Stimulated activated CD8-positive, alpha-beta memory T cell treated with anti-CD3 and anti-CD28 coated beads, Interleukin-15, amount 100 ng/mL, for 4 hours (primary cell): ENCODE results near the gene CRKL.
"Not testable (repeated sequence)": the region's sequence is repeated elsewhere in the genome, so short reads cannot be mapped to it uniquely, and the experiment has no call there.

Experiments
- DNase-seq, 2 donors: peaks; one replicate each; pipeline ENCODE4 v3.0.0-alpha.2; 2020; ENCODE audit warnings: low read depth in 2 of 2

CRKL gene

DNA sequence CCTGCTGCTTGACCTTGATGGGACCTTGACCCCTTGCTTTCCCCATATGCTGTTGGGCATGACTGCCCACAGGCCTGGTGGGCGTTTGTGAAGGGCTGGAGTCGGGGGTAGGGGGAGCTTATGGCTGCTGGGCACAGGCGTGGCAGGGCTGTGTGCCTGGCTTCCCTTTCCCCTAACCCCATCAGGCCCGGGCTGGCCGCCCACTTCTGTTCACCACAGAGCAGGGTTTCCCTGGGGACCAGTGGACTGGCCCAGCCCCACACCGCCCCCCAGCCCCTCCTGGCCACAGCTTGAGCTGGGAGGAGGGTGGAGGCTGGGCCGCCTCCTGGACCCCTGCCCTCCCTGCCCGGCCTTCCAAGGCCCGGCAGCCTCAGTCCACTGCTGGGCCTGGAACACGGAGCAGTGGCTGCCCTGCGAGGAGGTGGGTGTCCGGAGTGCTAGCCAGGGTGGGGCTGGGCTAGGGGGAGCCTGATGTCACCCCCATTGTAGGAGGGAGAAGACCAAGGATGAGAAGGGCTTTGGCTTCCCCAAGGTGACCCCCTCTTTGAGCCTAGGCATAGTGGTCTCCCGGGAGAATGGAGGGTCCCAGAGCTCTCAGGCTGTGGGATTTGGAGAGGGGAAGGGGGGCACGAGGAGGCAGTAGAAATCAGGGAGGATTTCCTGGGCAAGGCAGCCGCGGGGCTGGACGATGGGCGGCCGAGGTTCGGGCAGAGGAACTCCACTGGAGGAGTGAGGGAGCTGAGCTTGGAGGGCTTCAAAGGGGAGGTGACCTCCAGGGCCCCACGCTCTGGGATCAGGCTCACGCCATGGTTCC lies 49.9 kb downstream of the CRKL start, which contains the start of gene AIFM3:
TSS of gene AIFM3 (plus strand) at position 373 of the 814 bp plus-strand sequence. CDS start 690 bp downstream, outside the sequence.
- no peak for DNase-seq

DNA sequence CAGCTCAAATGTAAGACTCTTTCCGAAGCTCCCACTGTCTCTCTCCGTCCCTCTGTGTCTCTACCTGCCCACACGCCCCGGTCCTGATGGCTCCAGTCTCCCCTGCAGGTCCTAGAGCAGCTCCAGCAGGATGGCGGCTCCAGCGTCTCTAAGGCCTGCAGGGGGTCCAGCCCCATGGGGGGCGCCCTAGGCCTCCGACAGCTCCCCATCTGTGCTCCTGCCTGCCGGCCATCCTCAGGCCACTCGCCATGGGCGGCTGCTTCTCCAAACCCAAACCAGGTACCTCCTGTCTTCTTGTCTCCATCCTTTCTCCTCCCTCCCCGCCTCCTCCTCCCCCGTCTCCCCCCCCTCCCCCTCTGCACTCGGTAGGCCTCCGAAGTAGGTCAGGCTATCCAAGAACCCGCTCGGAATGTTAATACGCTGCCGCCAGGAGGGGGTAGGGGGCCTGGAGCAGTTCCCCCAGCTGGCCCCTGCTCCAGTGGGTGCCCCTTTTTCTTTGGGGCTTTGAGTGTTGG lies 50.5 kb downstream of the CRKL start:
- no peak for DNase-seq

DNA sequence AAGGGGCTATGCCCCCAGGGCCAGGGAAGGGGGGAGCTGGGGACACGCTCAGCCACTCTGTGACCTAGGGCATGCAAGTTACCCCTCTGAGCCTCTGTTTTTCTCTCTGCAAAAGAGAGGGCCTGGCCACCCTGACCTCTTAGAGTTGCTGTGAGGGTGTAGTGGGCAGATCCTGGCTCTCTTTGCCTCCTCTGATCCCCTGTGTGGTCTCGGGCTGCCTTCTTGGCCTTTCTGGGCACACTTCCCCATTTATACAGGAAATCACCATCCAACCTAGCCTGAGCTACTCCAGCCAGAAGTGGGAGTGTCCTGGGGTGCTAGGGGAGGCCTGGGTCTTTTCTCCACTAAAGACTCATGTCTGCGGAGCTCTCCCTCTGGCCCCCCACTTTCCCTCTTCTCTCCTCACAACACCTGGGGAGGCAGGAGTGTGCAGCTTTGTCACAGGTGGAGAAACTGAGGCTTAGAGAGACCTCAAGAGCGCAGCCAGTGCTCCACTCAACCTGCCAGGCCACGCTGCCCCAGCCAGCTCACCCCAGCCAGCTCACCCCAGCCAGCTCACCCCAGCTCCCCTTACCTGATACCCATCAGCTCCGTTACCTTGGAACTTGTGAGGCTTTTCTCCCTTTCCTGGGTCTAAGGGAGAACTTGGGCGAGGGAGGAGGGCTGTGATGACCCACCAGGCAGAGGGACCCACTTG lies 51.2 kb downstream of the CRKL start:
- DNase-seq: no peak

DNA sequence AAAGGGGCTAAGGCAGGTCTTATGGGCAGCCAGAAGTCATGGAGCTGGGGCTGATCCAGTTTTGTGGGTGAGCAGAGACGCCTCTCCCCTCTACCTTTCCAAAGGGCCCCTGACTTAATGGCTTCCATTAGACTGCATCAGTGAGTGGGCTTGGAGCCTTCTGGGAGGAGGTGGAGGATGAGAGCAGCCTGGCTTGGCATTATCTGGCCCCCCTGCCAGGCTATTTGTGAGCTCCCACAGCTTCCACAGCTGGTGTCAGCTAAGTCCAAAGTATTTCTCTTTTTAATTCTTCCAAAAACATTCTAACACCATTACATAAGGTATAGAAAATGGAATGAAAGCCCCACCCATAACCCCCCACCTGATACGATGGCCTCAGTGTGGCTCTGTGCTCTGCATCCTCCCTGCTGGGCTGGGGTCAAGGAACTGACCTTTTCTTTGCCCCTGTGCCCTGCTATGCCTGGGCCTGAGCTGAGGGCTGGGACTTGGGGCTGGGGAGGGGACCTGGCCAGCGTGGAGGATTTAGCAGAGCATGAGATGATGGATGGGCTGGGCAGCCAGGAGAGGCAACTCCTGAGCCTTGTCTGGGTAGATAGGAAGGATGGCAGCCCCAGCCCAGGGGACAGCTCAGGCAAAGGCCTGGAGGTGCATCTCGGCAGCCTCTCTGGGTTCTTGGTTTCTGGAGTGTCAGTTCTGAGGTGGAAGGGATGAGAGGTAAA lies 53.9 kb downstream of the CRKL start:
- DNase-seq: no peak

DNA sequence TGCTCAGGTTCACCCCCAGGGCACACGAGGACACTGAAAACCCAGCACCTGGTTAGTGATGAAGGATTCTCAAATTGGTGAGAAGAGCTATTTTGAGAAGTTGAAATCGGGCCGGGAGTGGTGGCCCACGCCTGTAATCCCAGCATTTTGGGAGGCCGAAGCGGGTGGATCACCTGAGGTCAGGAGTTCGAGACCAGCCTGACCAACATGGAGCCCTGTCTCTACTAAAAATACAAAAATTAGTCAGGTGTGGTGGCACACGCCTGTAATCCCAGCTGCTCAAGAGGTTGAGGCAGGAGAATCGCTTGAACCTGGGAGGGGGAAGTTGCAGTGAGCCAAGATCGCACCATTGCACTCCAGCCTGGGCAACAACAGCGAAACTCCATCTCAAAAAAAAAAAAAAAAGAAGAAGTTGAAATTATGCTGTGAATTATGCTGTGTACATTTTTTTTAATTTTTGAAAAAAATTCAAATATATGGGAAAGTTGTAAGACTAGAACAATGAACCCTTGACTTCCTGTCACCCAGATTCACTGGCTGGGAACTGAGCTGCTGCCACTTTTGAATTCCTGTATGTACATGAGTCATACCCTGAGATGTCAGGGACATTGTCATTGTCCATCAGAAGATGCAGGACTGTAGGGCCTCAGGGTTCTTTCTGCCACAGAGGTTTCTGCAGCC lies 54.9 kb downstream of the CRKL start:
- not testable (repeated sequence) for DNase-seq

DNA sequence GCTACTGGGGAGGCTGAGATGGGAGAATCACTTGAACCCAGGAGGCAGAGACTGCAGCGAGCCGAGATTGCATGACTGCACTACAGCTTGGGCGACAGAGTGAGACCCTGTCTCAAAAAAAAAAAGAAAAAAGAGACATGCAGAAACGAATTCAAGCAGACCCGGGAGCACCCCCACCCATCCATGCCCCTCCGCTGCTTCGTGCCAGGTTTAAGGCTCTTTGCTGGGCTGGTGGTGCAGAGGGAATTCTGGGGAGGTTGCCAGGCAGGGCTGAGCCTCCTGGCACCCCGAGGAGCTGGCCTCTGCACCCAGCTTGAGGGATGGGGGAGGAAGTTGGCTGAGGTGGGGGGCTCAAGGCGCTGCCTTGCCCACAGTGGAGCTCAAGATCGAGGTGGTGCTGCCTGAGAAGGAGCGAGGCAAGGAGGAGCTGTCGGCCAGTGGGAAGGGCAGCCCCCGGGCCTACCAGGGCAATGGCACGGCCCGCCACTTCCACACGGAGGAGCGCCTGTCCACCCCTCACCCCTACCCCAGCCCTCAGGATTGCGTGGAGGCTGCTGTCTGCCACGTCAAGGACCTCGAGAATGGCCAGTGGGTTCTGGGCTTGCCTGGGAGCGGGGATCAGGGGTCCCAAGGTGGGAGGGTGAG lies 55.8 kb downstream of the CRKL start:
- no peak for DNase-seq

DNA sequence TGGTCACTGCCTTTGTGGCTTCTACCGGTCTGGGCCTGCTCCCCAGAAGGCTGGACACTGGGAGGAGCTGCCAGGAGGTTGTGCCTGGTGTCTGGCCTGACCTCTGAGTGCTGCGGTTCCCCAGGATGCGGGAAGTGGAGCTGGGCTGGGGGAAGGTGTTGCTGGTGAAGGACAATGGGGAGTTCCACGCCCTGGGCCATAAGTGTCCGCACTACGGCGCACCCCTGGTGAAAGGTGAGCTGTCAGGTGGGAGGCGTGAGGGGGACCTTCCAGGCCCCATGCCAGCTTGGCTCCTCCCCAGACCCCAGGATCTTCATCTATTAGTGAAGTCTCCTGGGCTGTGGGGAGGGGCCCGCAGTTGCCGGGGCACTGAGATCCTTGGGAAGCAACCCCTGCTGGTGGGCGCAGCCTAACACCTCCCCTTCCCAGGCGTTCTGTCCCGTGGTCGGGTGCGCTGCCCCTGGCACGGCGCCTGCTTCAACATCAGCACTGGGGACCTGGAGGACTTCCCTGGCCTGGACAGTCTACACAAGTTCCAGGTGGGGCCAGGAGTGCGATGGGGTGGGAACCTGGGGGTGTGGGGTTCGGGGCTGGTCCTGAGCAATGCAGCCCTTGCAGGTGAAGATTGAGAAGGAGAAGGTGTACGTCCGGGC lies 56.6 kb downstream of the CRKL start:
- no peak for DNase-seq

DNA sequence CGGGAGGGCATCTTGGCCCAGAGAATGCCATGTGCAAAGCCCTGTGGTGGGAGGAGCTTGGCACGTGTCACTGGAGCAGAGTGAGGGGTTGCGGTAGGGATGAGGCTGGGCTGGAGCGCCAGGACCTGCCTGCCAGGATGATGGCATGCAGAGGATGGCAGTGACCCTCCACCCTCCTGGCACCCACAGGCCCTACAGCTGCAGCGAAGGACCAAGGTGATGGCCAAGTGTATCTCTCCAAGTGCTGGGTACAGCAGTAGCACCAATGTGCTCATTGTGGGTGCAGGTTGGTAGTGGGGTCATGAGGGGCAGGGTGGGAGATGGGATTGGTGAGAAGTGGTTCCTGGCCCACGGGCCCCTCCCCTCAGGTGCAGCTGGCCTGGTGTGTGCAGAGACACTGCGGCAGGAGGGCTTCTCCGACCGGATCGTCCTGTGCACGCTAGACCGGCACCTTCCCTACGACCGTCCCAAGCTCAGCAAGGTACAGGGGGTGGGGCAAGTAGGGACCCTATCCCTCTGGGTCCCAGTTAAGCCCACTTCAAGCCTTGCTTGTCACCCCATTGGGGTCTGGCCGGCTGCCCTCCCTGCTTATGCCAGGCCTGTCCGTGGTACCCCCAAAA lies 57.2 kb downstream of the CRKL start:
- DNase-seq: no peak

DNA sequence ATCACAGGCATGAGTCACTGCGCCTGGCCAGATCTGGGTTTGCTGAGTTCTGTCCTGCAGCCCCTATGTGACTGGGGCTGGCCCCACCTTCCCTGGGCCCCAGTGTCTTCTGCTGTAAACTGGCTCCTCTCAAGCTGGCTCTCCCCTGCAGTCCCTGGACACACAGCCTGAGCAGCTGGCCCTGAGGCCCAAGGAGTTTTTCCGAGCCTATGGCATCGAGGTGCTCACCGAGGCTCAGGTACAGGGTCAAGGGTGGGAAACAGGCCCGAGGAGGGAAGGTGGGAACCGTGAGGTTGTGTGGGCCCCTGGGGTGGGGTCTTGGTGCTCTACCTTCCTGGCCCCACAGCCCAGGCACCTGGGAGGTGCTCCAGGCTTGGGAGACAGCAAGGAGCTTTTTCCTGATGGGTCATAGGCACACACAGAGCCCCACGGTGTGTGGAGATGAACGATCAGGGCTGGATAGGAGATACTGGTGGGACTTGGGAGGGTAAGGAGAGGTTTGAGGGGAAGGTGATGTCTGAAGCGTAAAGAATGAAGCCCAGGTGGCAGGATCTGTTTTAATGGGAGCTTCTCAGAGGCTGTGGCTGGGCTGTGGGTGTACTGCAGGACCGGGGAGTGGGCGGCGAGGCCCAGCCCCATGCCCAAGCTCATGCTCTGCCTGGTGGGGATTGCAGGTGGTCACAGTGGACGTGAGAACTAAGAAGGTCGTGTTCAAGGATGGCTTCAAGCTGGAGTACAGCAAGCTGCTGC lies 58.5 kb downstream of the CRKL start:
- DNase-seq: no peak

DNA sequence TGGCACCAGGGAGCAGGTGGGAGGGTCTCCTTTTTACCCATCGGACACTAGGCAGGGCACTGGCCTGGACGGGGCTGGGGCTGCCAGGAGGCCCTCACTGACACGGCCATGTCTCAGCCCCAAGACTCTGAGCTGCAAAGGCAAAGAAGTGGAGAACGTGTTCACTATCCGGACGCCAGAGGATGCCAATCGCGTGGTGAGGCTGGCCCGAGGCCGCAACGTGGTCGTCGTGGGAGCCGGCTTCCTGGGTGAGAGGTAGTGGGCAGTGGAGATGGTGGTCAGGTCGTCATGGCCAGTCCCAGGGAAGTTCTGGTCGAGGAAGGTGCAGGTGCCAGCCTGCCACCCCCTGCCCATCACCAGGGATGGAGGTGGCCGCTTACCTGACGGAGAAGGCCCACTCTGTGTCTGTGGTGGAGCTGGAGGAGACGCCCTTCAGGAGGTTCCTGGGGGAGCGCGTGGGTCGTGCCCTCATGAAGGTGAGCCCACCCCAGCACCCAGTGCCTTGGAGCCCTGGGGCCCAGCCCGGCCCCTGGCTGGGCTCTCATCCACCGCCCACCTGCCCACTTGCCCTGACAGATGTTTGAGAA lies 59.2 kb downstream of the CRKL start:
- no peak for DNase-seq

DNA sequence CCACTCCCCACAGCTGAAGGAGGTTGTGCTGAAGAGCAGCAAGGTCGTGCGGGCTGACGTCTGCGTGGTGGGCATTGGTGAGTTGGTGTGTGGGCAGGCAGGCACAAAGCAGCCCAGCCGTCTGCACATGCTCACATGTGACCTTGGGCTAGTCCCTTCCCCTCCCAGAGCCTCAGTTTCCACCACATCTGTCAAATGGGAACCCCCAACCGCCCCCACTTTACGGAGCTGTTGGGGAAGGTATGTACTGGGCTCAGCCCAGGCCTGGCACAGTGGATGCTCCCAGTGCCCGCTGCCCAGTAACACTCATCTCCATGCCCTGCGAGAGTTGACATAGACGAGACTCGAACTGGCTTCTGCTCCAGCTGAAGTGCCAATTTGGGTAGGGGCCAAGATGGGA lies 59.8 kb downstream of the CRKL start:
- no peak for DNase-seq

DNA sequence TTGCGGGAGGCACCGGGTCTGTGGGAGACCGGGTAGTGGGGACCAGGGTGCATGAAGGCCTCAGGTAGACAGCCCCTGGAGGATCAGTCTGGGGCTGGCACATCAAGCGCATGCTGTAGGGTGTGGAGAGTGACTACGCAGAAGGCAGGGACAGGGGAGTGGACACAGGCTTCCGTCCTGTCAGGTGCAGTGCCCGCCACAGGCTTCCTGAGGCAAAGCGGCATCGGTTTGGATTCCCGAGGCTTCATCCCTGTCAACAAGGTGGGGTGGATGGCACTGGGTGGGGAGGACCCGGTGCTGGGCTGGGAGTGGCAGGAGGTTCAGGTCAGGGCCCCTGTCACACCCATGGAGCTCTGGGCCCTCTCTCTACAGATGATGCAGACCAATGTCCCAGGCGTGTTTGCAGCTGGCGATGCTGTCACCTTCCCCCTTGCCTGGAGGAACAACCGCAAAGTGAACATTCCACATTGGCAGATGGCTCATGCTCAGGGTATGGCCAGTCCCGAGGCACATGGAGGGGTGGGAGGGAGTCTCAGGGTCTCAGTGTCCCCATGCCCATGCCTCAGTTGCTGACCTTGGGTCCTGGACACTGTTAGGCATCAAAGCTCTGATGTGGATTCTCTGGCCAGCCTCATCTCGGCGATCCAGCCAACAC lies 60.4 kb downstream of the CRKL start:
- DNase-seq: no peak

DNA sequence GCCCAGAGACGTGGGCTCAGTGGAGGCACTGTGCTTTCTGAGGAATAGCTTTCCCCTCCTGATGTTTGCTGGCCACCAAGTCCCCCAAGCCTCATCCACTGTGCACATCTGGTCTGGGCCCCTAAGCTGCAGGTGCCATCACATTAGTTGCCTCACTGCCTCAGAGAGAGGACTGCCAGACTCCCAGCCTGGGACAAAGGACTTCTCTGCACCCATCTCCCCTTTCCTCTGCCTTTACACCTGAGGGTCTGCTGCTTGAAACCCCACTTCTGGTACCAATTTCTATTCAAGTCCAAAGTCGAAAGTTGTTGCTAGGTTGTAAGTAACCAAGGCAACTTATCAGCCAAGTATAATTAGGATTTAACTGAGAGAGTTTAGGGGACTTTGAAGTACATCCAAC lies 61.2 kb downstream of the CRKL start:
- no peak for DNase-seq

DNA sequence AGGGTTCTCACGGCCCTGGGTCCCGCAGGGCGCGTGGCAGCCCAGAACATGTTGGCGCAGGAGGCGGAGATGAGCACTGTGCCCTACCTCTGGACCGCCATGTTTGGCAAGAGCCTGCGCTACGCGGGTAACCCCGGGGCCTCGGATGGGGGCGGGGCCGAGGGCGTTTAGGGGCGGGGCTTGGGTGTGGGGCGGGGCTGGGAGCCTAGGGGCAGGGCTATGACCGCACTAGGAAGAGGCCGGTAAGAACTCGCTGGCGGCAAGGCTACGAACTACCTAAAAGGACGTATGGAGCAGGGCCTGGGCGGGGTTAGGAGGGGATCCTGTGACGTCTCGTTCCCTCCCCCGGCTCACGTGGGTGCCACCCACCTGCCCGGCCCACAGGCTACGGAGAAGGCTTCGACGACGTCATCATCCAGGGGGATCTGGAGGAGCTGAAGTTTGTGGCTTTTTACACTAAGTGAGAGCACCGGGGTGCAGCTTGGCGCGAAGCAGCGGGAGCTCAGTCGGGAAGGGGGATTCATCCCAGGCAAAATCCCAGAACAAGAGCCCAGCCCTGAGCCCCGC lies 62.1 kb downstream of the CRKL start:
- peak; percentile 35 to 46 for DNase-seq

DNA sequence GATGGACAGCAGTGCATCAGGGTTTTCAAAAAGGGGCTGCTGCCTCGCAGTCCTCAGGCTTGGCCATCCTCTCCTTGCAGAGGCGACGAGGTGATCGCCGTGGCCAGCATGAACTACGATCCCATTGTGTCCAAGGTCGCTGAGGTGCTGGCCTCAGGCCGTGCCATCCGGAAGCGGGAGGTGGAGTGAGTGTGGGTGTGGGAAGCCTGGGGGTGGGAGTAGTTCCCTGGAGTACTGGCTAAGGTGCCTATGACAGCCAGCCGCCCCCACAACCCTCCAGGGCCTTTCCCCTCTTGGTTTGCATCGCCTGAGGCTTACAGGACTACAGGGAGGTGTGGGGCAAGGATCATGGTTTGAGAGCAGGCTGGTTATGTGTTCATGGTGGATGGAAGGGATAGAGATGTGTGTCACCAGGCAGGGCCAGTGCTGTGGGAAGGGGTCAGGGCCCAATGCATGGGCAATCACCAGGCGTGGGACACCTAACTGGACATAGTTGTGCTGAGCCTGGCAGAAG lies 62.8 kb downstream of the CRKL start:
- DNase-seq: no peak

DNA sequence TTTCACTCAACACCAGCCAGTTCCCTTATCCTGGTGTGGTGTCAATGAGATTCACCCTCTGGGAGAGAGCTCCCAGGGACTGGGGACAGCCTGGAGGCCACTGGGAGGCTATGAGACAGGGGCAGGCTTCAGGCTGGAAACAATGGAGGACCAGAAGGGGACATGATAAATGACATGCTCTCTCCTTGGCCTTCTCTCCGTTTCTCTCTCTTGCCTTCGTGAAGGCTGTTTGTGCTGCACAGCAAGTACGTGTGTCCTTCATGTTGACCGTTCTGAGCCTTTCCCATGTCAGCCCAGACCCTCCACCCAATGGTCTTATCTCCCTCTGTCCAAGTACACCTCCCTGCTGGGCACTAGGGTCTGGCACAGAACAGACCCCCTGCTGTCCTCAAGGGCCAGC lies 63.3 kb downstream of the CRKL start:
- no peak for DNase-seq

DNA sequence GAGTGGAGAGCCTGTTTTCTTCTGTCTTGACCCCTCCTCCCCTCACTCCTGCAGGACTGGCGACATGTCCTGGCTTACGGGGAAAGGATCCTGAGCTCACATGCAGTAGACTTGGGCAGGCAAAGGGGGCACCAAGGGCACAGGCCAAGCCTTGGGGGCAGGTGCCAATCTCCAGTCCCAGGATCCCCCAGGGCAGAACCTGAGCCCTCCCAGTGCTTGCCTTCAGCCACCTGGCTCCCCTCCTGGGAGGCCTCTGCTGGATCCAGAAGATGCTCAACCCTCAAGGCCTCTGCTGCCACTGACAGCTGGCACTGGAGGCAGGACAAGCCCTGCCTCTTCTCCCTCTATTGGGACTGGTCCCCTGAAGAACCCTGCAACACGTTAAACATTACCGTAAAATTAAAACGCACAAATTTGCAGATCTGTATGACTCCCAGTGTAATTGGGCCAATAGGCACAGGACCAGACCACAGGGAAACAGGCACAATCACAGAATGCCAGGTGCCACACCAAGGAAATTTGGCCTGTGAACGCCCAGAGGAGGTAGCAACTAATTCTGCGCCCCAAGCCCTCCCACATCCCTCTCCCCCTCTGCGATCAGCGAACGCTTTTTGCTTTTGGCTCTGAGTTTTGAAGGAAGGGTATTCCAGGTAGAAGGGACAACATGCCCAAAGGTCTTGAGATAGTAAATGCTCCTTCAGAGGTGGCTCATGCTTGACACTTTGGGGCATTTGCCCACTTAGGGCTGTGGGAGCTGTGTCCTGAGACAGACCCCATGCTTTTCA lies 63.9 kb downstream of the CRKL start:
- DNase-seq: no peak
